Pancreas (tissue), 10 donors: Measurements from ENCODE around the gene PKP2. TPM values are rescaled to one million over a fixed set of nuclear protein-coding genes. Genes with fewer than 3 reads are reported as not detected.
A peak's percentile ranks its signal among the peaks of the same experiment; 100 is the strongest.
"Not testable (repeated sequence)": the region's sequence is repeated elsewhere in the genome, so short reads cannot be mapped to it uniquely, and the experiment has no call there.

ENCODE experiments used
- ATAC-seq, 4 donors: fragments of 200-7000 bp; cut with Tn5 transposase; one replicate each; pipeline versions ENCODE4 v1.8.0 to v1.9.1; 2020; ENCODE audit warnings: mild to moderate bottlenecking in 4 of 4, moderate library complexity in 4 of 4
- DNase-seq, 6 donors: peaks; one replicate each; pipeline ENCODE4 v3.0.0-alpha.2; 2020
- FAIRE-seq: peaks from 2 replicates; lab custom pipeline; 2012; peaks lifted over from hg19 to GRCh38; lab: Jason Lieb, UNC
- H3K27ac ChIP-seq, 4 donors: fragments of 200-600 bp; sonication (generic); 1 replicate in 3 of 4; 2 replicates in 1 of 4; pipeline versions ENCODE4 v1.5.0 to v1.8.0; 2020
- H3K27me3 ChIP-seq, 4 donors: fragments of 200-600 bp; one replicate each; pipeline ENCODE4 v1.8.0; 2021
- H3K36me3 ChIP-seq, 3 donors: fragments of 200-600 bp; sonication (generic) in 1 of 3; one replicate each; pipeline versions ENCODE4 v1.5.0 to v1.8.0; 2020 to 2021
- H3K4me1 ChIP-seq, 3 donors: fragments of 200-600 bp; one replicate each; pipeline ENCODE4 v1.8.0; 2021
- H3K4me3 ChIP-seq, 4 donors: fragments of 200-600 bp; sonication (generic) in 2 of 4; one replicate each; pipeline versions ENCODE4 v1.5.0 to v1.8.0; 2020 to 2021
- H3K9me3 ChIP-seq, 4 donors: fragments of 200-600 bp; one replicate each; pipeline ENCODE4 v1.8.0; 2021
- CTCF ChIP-seq, 4 donors: fragments of 200-600 bp; sonication (generic) in 3 of 4; IDR thresholded peaks; one replicate each; pipeline versions ENCODE4 v1.5.0 to v1.8.0; 2021; ENCODE audit warnings: antibody characterized with exemption in 4 of 4
- WGBS, 2 donors: extraction: QIAGEN DNeasy Blood & Tissue Kit; methylation state at CpG; one replicate each; pipeline ENCODE4 v1.1.7; 2013; 5-methylcytosine and 5-hydroxymethylcytosine counted together
- intact Hi-C, 3 donors: fragments of 100-400 bp; cut with DNase I; formaldehyde crosslinking; loops; one replicate each; pipeline versions ENCODE4 v1.11.1 to v1.14.2; 2022
- polyA plus RNA-seq, 2 donors: library from polyadenylated mRNA; stranded (reverse); fragments of 200-250 nt; gene quantifications; one replicate each; pipeline ENCODE4 v1.2.3, GENCODE V29; 2013
- total RNA-seq, 6 donors: library from RNA; stranded (reverse); fragmentation: NEBNext Ultra II Directional in 4 of 6; extraction: Animal tissue kit (Norgen Biotek cat#: 25700) in 4 of 6; gene quantifications; one replicate each; pipeline versions ENCODE4 v1.2.1 to v1.2.4, GENCODE V29; 2021 to 2023
- donor health status: healthy with polysubstance abuse.
- donor health status: DM: no; HTN: no; CAD: no; lungs with moderate emphysema.
- donor health status: DM: no; HTN: no; CAD: no.
- donor health status: control.
- donor health status: control.
- donor health status: Bipolar disorder and iron deficiency.
- donor health status: DM: yes; HTN: yes; CAD: no.
- donor health status: DM: no; HTN: no; CAD: no.
- donor health status: DM: no; HTN: no; CAD: no.
- donor health status: DM: yes; HTN: yes; CAD: no.

Gene PKP2
- total and polyA plus RNA-seq, 8 donors: 4.9 to 22.7 (median 12.3) TPM

- WGBS, 2 donors: 64 to 68% methylated on average over 3 of the region's 3 CpGs
- peaks cover 0 to 6% (median 0%) of the 10 kb centered on the region in 3 donors for H3K4me1 ChIP-seq
- no peak for FAIRE-seq
- DNase-seq: no peak
- H3K4me3 ChIP-seq: no peak overlapping the region
- H3K27ac ChIP-seq: peak overlapping the region in 3 of 4 donors; percentile 4 to 47 (median 34)
- intact Hi-C loops: no loop called here
- no peaks in the 10 kb centered on the region for H3K27me3 ChIP-seq
- no peaks in the 10 kb centered on the region for H3K9me3 ChIP-seq
- TF ChIP-seq CTCF (IDR thresholded peaks at IDR 0.05): no peak
- H3K36me3 ChIP-seq: peaks cover 0 to 3% (median 0%) of the 10 kb centered on the region in 3 donors
- no peak for ATAC-seq
These were observed 22.5 kb downstream of the PKP2 start for GRCh38 chr12:32874078-32874477.

GRCh38 chr12:32872416-32872815, 24.2 kb downstream of the PKP2 start:
- H3K9me3 ChIP-seq, H3K4me1 ChIP-seq, H3K4me3 ChIP-seq, H3K27me3 ChIP-seq, H3K27ac ChIP-seq, FAIRE-seq, DNase-seq, H3K36me3 ChIP-seq, intact Hi-C loops: not testable (repeated sequence)
- peak in 1 of 4 donors; percentile 45 for ATAC-seq
- WGBS, 2 donors: 64 to 78% methylated on average over 5 of the region's 5 CpGs

- H3K27me3 ChIP-seq: no peaks in the 10 kb centered on the region
- peaks cover 0 to 9% (median 3%) of the 10 kb centered on the region in 3 donors for H3K36me3 ChIP-seq
- intact Hi-C loops: no loop called here
- H3K27ac ChIP-seq: no peak overlapping the region
- no peak for DNase-seq
- 70 to 79% methylated on average over 3 of the region's 3 CpGs for WGBS, 2 donors
- H3K4me3 ChIP-seq: no peak overlapping the region
- no peaks in the 10 kb centered on the region for H3K9me3 ChIP-seq
- FAIRE-seq: no peak
- peaks cover 0 to 6% (median 0%) of the 10 kb centered on the region in 3 donors for H3K4me1 ChIP-seq
- ATAC-seq: no peak
- no peak for TF ChIP-seq CTCF (IDR thresholded peaks at IDR 0.05)
These were observed 25.9 kb downstream of the PKP2 start for GRCh38 chr12:32870716-32871115.

- 94 to 95% methylated on average over 8 of the region's 8 CpGs for WGBS, 2 donors
- ATAC-seq: no peak
- peaks cover 0 to 9% (median 3%) of the 10 kb centered on the region in 3 donors for H3K36me3 ChIP-seq
These were observed 27.7 kb downstream of the PKP2 start for GRCh38 chr12:32868885-32869284.

GRCh38 chr12:32864731-32865130, 31.8 kb downstream of the PKP2 start:
- WGBS, 2 donors: 91 to 93% methylated on average over 2 of the region's 2 CpGs
- TF ChIP-seq CTCF (IDR thresholded peaks at IDR 0.05): no peak
- no peak for ATAC-seq
- Histone ChIP-seq H3K9me3 (no peaks in the 10 kb centered on the region), H3K27me3 (no peaks in the 10 kb centered on the region), H3K4me1 (no peaks in the 10 kb centered on the region), H3K27ac (no peak overlapping the region), H3K4me3 (no peak overlapping the region), H3K36me3 (peaks cover 0 to 9% (median 3%) of the 10 kb centered on the region in 3 donors)
- DNase-seq: no peak
- FAIRE-seq: no peak
- intact Hi-C loops: no loop called here

More at GRCh38 chr12:32868885-32869284, 27.7 kb downstream of the PKP2 start:
- Histone ChIP-seq H3K4me1 (no peaks in the 10 kb centered on the region), H3K27me3 (no peaks in the 10 kb centered on the region), H3K9me3 (no peaks in the 10 kb centered on the region), H3K4me3 (no peak overlapping the region), H3K27ac (no peak overlapping the region)
- DNase-seq (no peak), FAIRE-seq (no peak)
- intact Hi-C loops: no loop called here
- no peak for TF ChIP-seq CTCF (IDR thresholded peaks at IDR 0.05)
